ENCODE data around the gene NR1H4.
"Not testable (repeated sequence)": the region's sequence is repeated elsewhere in the genome, so short reads cannot be mapped to it uniquely, and the experiment has no call there.

Gene NR1H4

DNA sequence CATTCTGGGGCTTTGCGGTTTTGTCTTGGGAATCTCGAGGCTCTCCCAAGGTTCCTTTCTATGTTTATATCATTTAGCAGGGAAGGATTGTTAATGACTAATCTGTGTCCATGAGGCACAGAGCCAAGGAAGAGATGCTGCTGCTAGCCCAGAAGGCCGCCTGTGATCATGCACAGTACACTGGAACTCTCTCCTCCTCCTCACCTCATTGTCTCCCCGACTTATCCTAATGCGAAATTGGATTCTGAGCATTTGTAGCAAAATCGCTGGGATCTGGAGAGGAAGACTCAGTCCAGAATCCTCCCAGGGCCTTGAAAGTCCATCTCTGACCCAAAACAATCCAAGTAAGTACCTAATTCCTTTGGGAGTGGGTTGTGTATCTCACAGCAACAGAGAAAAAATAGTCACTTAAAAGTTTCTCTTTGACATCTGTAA is at the start of gene NR1H4:
Gene NR1H4, plus strand, starts transcription at position 151 of the 435 bp plus-strand sequence. CDS start 19,458 bp downstream, outside the sequence.
- Histone ChIP-seq H3K4me1 (ENCODE audit: insufficient read depth, insufficient read length) (no peaks in the 10 kb centered on the region), H3K9me3 (ENCODE audit: insufficient read depth, low read length) (no peaks in the 10 kb centered on the region), H3K4me3 (ENCODE audit: insufficient read length, low read depth) (no peak within 1 kb of the TSS), H3K9ac (ENCODE audit: insufficient read length, low read depth) (no peak within 1 kb of the TSS), H3K27me3 (ENCODE audit: insufficient read depth, insufficient read length) (no peaks in the 10 kb centered on the region), H3K36me3 (ENCODE audit: insufficient read depth, insufficient read length, low read length) (no peaks in the 10 kb centered on the region)
- DNase-seq (ENCODE audit: low read depth, low spot score): no peak
- TF ChIP-seq SUZ12 (IDR thresholded peaks at IDR 0.05; ENCODE audit: extremely low read depth, insufficient read depth, insufficient read length): no peak
- TF ChIP-seq ZNF274 (IDR thresholded peaks at IDR 0.05; ENCODE audit: low read depth, low read length): no peak
- no peak for TF ChIP-seq YY1 (IDR thresholded peaks at IDR 0.05; ENCODE audit: insufficient read depth, insufficient read length)

DNA sequence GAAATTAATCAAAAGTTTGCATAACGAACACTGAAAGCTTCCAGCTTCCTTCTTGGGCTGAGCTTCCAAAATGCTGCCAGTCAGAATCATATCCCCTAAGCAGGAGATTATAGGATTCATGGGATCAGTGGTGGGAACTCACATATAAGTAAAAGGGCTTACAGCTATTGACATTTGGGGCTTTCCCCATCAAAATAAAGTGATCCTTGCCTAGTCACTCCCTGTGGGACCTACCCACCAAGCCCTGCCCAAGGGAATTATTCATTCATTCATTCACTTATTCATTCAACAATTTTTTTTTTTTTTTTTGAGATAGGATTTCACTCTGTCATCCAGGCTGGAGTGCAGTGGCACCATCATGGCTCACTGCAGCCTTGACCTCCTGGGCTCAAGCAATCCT is 47.5 kb upstream of the NR1H4 start:
- Histone ChIP-seq H3K4me1 (ENCODE audit: insufficient read depth, insufficient read length) (no peaks in the 10 kb centered on the region), H3K27me3 (ENCODE audit: insufficient read depth, insufficient read length) (no peaks in the 10 kb centered on the region), H3K4me3 (ENCODE audit: insufficient read length, low read depth) (no peak overlapping the region), H3K9me3 (ENCODE audit: insufficient read depth, low read length) (no peaks in the 10 kb centered on the region), H3K9ac (ENCODE audit: insufficient read length, low read depth) (no peak overlapping the region), H3K36me3 (ENCODE audit: insufficient read depth, insufficient read length, low read length) (no peaks in the 10 kb centered on the region)
- DNase-seq (ENCODE audit: low read depth, low spot score): no peak
- TF ChIP-seq YY1 (IDR thresholded peaks at IDR 0.05; ENCODE audit: insufficient read depth, insufficient read length) (no peak), SUZ12 (IDR thresholded peaks at IDR 0.05; ENCODE audit: extremely low read depth, insufficient read depth, insufficient read length) (no peak), ZNF274 (IDR thresholded peaks at IDR 0.05; ENCODE audit: low read depth, low read length) (no peak)

DNA sequence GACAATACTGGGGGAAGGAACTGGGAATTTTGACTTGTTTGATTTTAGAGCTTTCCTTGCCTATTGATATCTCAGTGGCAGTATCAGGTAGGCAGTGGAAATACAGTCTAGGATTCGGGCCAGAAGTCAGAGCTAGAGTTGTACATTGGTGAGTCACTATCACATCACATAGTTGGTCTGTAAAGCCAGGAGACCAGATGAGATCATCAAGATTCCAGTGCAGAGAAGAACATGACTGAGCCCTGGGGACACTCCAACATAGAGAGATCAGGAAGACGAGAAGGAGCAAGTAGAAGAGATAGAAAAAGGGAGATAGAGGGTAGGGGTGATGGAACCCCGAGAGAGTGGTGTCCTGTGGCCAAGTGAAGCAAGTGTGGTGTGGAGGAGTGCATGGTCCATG is 46.6 kb upstream of the NR1H4 start:
- H3K27me3 ChIP-seq (ENCODE audit: insufficient read depth, insufficient read length): no peaks in the 10 kb centered on the region
- no peak overlapping the region for H3K9ac ChIP-seq (ENCODE audit: insufficient read length, low read depth)
- no peak overlapping the region for H3K4me3 ChIP-seq (ENCODE audit: insufficient read length, low read depth)
- H3K36me3 ChIP-seq (ENCODE audit: insufficient read depth, insufficient read length, low read length): no peaks in the 10 kb centered on the region
- no peaks in the 10 kb centered on the region for H3K4me1 ChIP-seq (ENCODE audit: insufficient read depth, insufficient read length)
- TF ChIP-seq YY1 (IDR thresholded peaks at IDR 0.05; ENCODE audit: insufficient read depth, insufficient read length) (no peak), ZNF274 (IDR thresholded peaks at IDR 0.05; ENCODE audit: low read depth, low read length) (no peak)
- H3K9me3 ChIP-seq (ENCODE audit: insufficient read depth, low read length): no peaks in the 10 kb centered on the region
- no peak for DNase-seq (ENCODE audit: low read depth, low spot score)

DNA sequence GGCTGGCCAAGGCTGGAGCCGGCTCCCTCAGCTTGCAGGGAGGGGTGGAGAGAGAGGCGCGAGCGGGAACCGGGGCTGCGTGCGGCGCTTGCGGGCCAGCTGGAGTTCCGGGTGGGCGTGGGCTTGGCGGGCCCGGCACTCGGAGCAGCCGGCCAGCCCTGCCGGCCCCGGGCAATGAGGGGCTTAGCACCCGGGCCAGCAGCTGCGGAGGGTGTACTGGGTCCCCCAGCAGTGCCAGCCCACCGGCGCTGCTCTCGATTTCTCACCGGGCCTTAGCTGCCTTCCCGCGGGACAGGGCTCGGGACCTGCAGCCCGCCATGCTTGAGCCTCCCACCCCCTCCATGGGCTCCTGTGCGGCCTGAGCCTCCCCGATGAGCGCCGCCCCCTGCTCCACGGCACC is 43.4 kb upstream of the NR1H4 start:
- not testable (repeated sequence) for H3K9ac ChIP-seq (ENCODE audit: insufficient read length, low read depth); H3K36me3 ChIP-seq (ENCODE audit: insufficient read depth, insufficient read length, low read length); H3K4me3 ChIP-seq (ENCODE audit: insufficient read length, low read depth); H3K4me1 ChIP-seq (ENCODE audit: insufficient read depth, insufficient read length); H3K9me3 ChIP-seq (ENCODE audit: insufficient read depth, low read length); H3K27me3 ChIP-seq (ENCODE audit: insufficient read depth, insufficient read length); DNase-seq (ENCODE audit: low read depth, low spot score)

DNA sequence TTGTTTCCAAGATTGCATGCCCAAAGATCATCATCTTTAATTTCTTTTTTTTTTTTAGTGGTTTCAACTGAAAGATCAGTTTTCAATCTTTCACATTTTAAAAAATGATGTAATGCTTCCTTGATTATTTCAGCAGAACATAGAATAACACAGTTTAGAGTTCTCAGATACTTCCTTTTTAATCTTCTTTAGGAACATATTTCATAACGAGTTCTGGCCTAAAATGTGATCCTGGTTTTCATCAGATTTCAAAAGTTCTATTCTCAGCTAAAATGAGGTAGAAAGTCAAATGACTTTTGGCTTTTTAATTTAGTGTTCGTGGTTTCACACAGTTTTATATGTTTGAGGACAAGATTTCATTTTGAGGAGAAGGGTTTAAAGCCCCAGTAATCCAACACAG is 40.0 kb upstream of the NR1H4 start:
- TF ChIP-seq YY1 (IDR thresholded peaks at IDR 0.05; ENCODE audit: insufficient read depth, insufficient read length): no peak
- no peak for TF ChIP-seq SUZ12 (IDR thresholded peaks at IDR 0.05; ENCODE audit: extremely low read depth, insufficient read depth, insufficient read length)
- no peak for TF ChIP-seq ZNF274 (IDR thresholded peaks at IDR 0.05; ENCODE audit: low read depth, low read length)
- H3K4me3 ChIP-seq (ENCODE audit: insufficient read length, low read depth): no peak overlapping the region
- DNase-seq (ENCODE audit: low read depth, low spot score): no peak
- no peak overlapping the region for H3K9ac ChIP-seq (ENCODE audit: insufficient read length, low read depth)
- H3K27me3 ChIP-seq (ENCODE audit: insufficient read depth, insufficient read length): no peaks in the 10 kb centered on the region
- H3K36me3 ChIP-seq (ENCODE audit: insufficient read depth, insufficient read length, low read length): no peaks in the 10 kb centered on the region
- no peaks in the 10 kb centered on the region for H3K9me3 ChIP-seq (ENCODE audit: insufficient read depth, low read length)
- no peaks in the 10 kb centered on the region for H3K4me1 ChIP-seq (ENCODE audit: insufficient read depth, insufficient read length)

DNA sequence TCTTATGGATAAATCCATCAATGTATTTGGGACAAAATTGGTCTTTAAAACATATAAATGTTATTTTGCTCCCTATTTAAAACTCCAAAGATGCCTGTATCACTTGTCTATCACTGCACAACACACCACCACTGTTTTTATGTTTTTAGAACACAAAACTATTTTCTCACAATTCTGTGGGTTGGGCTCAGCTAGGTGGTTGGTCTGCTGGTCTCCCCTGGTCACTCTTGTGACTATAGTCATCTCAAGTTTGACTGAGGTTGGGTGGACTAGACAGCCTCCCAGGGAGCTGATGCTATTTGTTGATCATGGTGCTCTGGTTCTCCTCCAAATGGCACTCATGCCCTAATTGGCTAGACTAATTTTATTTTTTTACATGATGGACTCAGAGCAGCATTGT is 39.5 kb upstream of the NR1H4 start:
- Histone ChIP-seq H3K36me3 (ENCODE audit: insufficient read depth, insufficient read length, low read length) (no peaks in the 10 kb centered on the region), H3K27me3 (ENCODE audit: insufficient read depth, insufficient read length) (no peaks in the 10 kb centered on the region), H3K9me3 (ENCODE audit: insufficient read depth, low read length) (no peaks in the 10 kb centered on the region), H3K4me1 (ENCODE audit: insufficient read depth, insufficient read length) (no peaks in the 10 kb centered on the region), H3K9ac (ENCODE audit: insufficient read length, low read depth) (no peak overlapping the region), H3K4me3 (ENCODE audit: insufficient read length, low read depth) (no peak overlapping the region)
- TF ChIP-seq YY1 (IDR thresholded peaks at IDR 0.05; ENCODE audit: insufficient read depth, insufficient read length): no peak
- TF ChIP-seq SUZ12 (IDR thresholded peaks at IDR 0.05; ENCODE audit: extremely low read depth, insufficient read depth, insufficient read length): no peak
- TF ChIP-seq ZNF274 (IDR thresholded peaks at IDR 0.05; ENCODE audit: low read depth, low read length): no peak
- no peak for DNase-seq (ENCODE audit: low read depth, low spot score)

DNA sequence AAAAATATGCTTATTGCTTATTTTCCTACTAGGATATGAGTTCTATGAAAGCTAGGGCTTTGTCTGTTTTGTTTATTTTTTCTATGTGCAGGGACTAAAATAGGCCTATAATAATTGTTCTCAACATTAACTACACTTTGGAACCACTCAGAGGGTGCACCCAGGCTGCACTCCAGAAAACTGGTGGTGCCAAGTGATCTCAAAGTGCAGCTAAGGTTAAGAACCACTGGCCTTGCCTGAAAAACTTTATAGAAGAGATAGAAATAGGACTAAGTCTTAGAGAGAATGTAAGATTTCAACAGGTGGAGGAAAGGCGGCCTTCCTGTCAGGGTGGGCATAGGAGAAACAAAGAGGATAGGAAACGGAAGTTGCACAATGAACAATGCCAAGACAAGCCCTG is 37.7 kb upstream of the NR1H4 start:
- H3K9ac ChIP-seq (ENCODE audit: insufficient read length, low read depth): no peak overlapping the region
- DNase-seq (ENCODE audit: low read depth, low spot score): no peak
- H3K27me3 ChIP-seq (ENCODE audit: insufficient read depth, insufficient read length): no peaks in the 10 kb centered on the region
- H3K9me3 ChIP-seq (ENCODE audit: insufficient read depth, low read length): no peaks in the 10 kb centered on the region
- H3K4me3 ChIP-seq (ENCODE audit: insufficient read length, low read depth): no peak overlapping the region
- no peak for TF ChIP-seq SUZ12 (IDR thresholded peaks at IDR 0.05; ENCODE audit: extremely low read depth, insufficient read depth, insufficient read length)
- no peak for TF ChIP-seq ZNF274 (IDR thresholded peaks at IDR 0.05; ENCODE audit: low read depth, low read length)
- TF ChIP-seq YY1 (IDR thresholded peaks at IDR 0.05; ENCODE audit: insufficient read depth, insufficient read length): no peak
- H3K36me3 ChIP-seq (ENCODE audit: insufficient read depth, insufficient read length, low read length): no peaks in the 10 kb centered on the region
- no peaks in the 10 kb centered on the region for H3K4me1 ChIP-seq (ENCODE audit: insufficient read depth, insufficient read length)
